C4-2B (cell line): ENCODE data around the gene APOC1.

Experiments
- CTCF ChIP-seq: fragments of 450-650 bp; conservative IDR thresholded peaks from 2 replicates; pipeline ENCODE4 v1.5.1; 2017; ENCODE audit warnings: mild to moderate bottlenecking
- ZFX ChIP-seq: fragments of 450-650 bp; IDR thresholded peaks from 2 replicates; pipeline ENCODE4 v1.6.1; 2017

- TF ChIP-seq CTCF (no peak), ZFX (no peak)
These were observed 32.3 kb upstream of the APOC1 start for GRCh38 chr19:44882063-44882462.
